ENCODE measurements around the gene SLC22A31.

SLC22A31 gene

DNA sequence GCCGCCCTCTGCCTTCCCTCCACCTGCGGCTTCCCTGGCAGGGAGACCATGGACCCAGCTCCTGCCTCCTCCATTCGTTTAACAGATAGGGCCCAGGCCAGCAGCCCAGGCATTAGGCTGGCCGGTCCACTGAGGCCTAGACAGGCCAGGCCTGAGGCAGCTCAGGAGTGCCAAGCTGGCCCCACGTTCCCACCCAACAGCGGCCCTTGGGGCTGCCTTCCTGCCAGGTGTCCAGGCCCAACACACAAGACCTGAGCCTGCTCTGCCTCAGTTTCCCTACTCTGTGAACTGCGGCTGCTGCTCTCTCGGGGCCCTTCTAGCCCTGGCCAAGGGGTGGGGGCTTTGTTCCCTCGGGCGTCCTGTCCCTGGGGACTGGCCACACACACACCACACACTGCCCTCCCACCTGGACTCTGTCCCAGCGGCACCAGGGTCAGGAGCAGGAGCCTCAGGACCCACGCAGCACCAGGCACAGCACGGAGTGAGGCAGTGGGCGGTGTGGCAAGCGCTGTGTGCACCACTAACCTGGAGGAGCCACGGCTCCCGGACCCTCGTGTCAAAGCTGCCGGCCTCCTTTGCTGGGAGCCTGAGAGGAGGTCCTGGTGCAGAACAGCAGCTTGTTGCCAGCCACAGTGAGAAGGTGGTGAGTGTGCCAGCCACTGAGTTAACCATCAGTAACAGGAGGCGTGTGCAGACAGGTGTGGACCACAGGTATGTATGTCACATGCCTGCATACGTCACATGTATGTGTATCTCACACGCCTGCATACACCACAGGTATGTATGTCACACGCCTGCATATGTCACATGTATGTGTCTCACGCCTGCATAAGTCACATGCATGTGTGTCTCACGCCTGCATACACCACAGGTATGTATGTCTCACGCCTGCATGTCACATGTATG lies 43.3 kb downstream of the SLC22A31 start:
- Histone ChIP-seq H3K4me1 (ENCODE audit: insufficient read depth, low read length) (no peaks in the 10 kb centered on the region), H3K9ac (ENCODE audit: low read depth, low read length) (no peak overlapping the region), H3K4me3 (ENCODE audit: low read length) (no peak overlapping the region)

GRCh38 chr16:89155851-89156739 lies 44.2 kb downstream of the SLC22A31 start:
- Histone ChIP-seq H3K27ac (ENCODE audit: low read length) (no peak overlapping the region), H3K4me3 (ENCODE audit: low read length) (no peak overlapping the region), H3K27me3 (ENCODE audit: insufficient read depth, low read length) (peaks cover 11% of the 10 kb centered on the region; the same call in 1 of the 2 replicates), H3K36me3 (ENCODE audit: insufficient read depth, low read depth, low read length) (no peaks in the 10 kb centered on the region), H3K9ac (ENCODE audit: low read depth, low read length) (no peak overlapping the region), H3K9me3 (ENCODE audit: insufficient read depth, low read depth, low read length) (peaks cover 15% of the 10 kb centered on the region), H3K4me1 (ENCODE audit: insufficient read depth, low read length) (no peaks in the 10 kb centered on the region)

More for the DNA sequence above, 43.3 kb downstream of the SLC22A31 start:
- Histone ChIP-seq H3K9me3 (ENCODE audit: insufficient read depth, low read depth, low read length) (peaks cover 15% of the 10 kb centered on the region), H3K27me3 (ENCODE audit: insufficient read depth, low read length) (peaks cover 11% of the 10 kb centered on the region; the same call in 1 of the 2 replicates), H3K36me3 (ENCODE audit: insufficient read depth, low read depth, low read length) (no peaks in the 10 kb centered on the region), H3K27ac (ENCODE audit: low read length) (no peak overlapping the region)

- H3K9ac ChIP-seq (ENCODE audit: low read depth, low read length): no peak overlapping the region
- H3K9me3 ChIP-seq (ENCODE audit: insufficient read depth, low read depth, low read length): peaks cover 15% of the 10 kb centered on the region
- no peak overlapping the region for H3K27ac ChIP-seq (ENCODE audit: low read length)
- H3K36me3 ChIP-seq (ENCODE audit: insufficient read depth, low read depth, low read length): no peaks in the 10 kb centered on the region
- no peaks in the 10 kb centered on the region for H3K4me1 ChIP-seq (ENCODE audit: insufficient read depth, low read length)
- peaks cover 11% of the 10 kb centered on the region; the same call in 1 of the 2 replicates for H3K27me3 ChIP-seq (ENCODE audit: insufficient read depth, low read length)
- H3K4me3 ChIP-seq (ENCODE audit: low read length): no peak overlapping the region
Observed at GRCh38 chr16:89155184-89155679, 45.1 kb downstream of the SLC22A31 start.

GRCh38 chr16:89154390-89155183 lies 45.8 kb downstream of the SLC22A31 start:
- Histone ChIP-seq H3K4me3 (ENCODE audit: low read length) (no peak overlapping the region), H3K27ac (ENCODE audit: low read length) (no peak overlapping the region), H3K27me3 (ENCODE audit: insufficient read depth, low read length) (peaks cover 11% of the 10 kb centered on the region; the same call in 1 of the 2 replicates), H3K9me3 (ENCODE audit: insufficient read depth, low read depth, low read length) (peaks cover 21% of the 10 kb centered on the region), H3K4me1 (ENCODE audit: insufficient read depth, low read length) (no peaks in the 10 kb centered on the region), H3K9ac (ENCODE audit: low read depth, low read length) (no peak overlapping the region), H3K36me3 (ENCODE audit: insufficient read depth, low read depth, low read length) (no peaks in the 10 kb centered on the region)

DNA sequence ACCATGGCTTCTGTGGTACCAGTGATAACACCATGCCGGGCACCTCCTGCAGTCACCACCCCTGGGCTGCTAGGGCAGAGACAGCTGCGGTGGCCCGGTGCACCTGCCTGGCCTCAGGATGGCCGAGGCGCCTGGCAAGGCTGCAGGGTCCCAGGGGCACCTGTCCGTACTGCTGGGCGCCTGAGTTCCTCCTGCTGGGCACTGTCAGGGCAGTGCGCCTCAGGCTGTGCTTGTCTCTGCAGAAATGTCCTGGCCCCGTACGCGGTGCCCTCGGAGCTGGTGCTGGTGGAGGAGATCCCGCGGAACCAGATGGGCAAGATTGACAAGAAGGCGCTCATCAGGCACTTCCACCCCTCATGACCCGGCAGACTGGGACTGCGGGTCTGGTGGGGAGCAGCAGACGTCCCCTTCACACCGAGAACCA lies 46.5 kb downstream of the SLC22A31 start:
- Histone ChIP-seq H3K27ac (ENCODE audit: low read length) (no peak overlapping the region), H3K4me1 (ENCODE audit: insufficient read depth, low read length) (no peaks in the 10 kb centered on the region), H3K9ac (ENCODE audit: low read depth, low read length) (no peak overlapping the region), H3K9me3 (ENCODE audit: insufficient read depth, low read depth, low read length) (peaks cover 28% of the 10 kb centered on the region), H3K36me3 (ENCODE audit: insufficient read depth, low read depth, low read length) (peaks cover 5% of the 10 kb centered on the region; the same call in 1 of the 2 replicates), H3K27me3 (ENCODE audit: insufficient read depth, low read length) (peaks cover 11% of the 10 kb centered on the region; the same call in 1 of the 2 replicates), H3K4me3 (ENCODE audit: low read length) (no peak overlapping the region)

GRCh38 chr16:89152831-89153700 lies 47.3 kb downstream of the SLC22A31 start:
- no peak overlapping the region for H3K27ac ChIP-seq (ENCODE audit: low read length)
- H3K36me3 ChIP-seq (ENCODE audit: insufficient read depth, low read depth, low read length): peaks cover 5% of the 10 kb centered on the region; the same call in 1 of the 2 replicates
- H3K4me1 ChIP-seq (ENCODE audit: insufficient read depth, low read length): no peaks in the 10 kb centered on the region
- peaks cover 23% of the 10 kb centered on the region for H3K9me3 ChIP-seq (ENCODE audit: insufficient read depth, low read depth, low read length)
- H3K9ac ChIP-seq (ENCODE audit: low read depth, low read length): no peak overlapping the region
- no peak overlapping the region for H3K4me3 ChIP-seq (ENCODE audit: low read length)
- peaks cover 11% of the 10 kb centered on the region; the same call in 1 of the 2 replicates for H3K27me3 ChIP-seq (ENCODE audit: insufficient read depth, low read length)

DNA sequence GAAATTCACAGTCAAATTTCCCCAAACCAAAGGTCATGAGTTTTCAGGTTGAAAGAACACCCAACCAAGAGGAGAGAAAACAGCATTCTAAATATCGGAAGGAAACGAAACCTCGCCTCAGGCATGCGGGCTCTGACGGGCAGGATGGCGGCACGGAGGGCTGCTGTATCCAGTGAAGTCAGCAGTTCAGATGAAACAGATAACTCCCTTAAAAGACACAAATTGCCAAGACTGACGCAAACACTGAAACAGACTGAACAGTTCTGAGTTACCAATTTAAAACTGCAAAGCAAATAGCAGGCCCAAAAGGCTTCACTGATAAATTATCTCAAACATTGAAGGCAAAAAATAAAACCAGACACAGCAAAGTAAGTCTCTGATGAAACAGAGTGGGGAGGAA lies 49.4 kb downstream of the SLC22A31 start:
- H3K9ac ChIP-seq (ENCODE audit: low read depth, low read length): no peak overlapping the region
- H3K27ac ChIP-seq (ENCODE audit: low read length): no peak overlapping the region
- no peak overlapping the region for H3K4me3 ChIP-seq (ENCODE audit: low read length)
- H3K4me1 ChIP-seq (ENCODE audit: insufficient read depth, low read length): no peaks in the 10 kb centered on the region
- H3K9me3 ChIP-seq (ENCODE audit: insufficient read depth, low read depth, low read length): peaks cover 15% of the 10 kb centered on the region; the same call in 1 of the 2 replicates
- H3K36me3 ChIP-seq (ENCODE audit: insufficient read depth, low read depth, low read length): peaks cover 11% of the 10 kb centered on the region; the same call in 1 of the 2 replicates
- peaks cover 11% of the 10 kb centered on the region; the same call in 1 of the 2 replicates for H3K27me3 ChIP-seq (ENCODE audit: insufficient read depth, low read length)

DNA sequence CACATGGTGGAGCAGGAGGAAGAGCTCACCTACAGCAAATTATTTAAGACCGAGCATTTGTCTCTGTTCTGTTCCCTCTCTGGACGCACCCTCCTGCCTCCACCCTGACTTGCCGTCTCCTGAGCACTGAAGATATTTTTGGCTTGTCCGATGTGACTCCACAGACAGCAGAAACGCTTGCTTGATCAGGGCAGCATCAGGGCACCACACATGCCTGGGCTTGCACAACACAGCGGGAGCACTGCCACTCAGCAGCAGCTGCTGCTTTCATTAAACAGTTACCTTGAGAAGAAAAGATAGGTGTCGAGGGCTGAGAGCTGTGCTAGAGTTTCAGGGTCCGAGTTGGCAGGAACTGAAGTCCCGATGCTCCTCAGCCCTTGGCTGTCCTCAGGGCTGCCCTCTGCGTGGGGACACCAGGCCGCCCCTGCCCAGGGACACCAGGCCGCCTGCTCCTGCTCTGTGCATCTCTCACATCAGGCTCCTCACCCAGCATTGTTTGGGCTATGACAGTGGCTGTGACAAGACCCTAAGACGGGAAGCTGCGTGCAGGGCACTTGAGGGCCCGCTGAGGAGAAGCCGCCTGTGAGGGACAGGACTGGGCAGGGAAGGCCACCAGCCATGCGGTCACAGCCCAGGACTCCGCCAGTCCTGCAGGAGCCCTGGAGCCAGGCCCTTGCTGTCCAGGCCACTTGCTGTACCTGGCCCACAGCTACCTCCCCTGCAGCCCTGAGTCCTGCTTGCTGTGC lies 50.1 kb downstream of the SLC22A31 start:
- Histone ChIP-seq H3K4me3 (ENCODE audit: low read length) (no peak overlapping the region), H3K9ac (ENCODE audit: low read depth, low read length) (no peak overlapping the region), H3K27ac (ENCODE audit: low read length) (no peak overlapping the region), H3K4me1 (ENCODE audit: insufficient read depth, low read length) (no peaks in the 10 kb centered on the region), H3K9me3 (ENCODE audit: insufficient read depth, low read depth, low read length) (peaks cover 15% of the 10 kb centered on the region; the same call in 1 of the 2 replicates), H3K36me3 (ENCODE audit: insufficient read depth, low read depth, low read length) (peaks cover 11% of the 10 kb centered on the region; the same call in 1 of the 2 replicates), H3K27me3 (ENCODE audit: insufficient read depth, low read length) (peaks cover 6% of the 10 kb centered on the region; the same call in 1 of the 2 replicates)

- no peak overlapping the region for H3K9ac ChIP-seq (ENCODE audit: low read depth, low read length)
- H3K4me1 ChIP-seq (ENCODE audit: insufficient read depth, low read length): no peaks in the 10 kb centered on the region
- peaks cover 15% of the 10 kb centered on the region; the same call in 1 of the 2 replicates for H3K9me3 ChIP-seq (ENCODE audit: insufficient read depth, low read depth, low read length)
- peaks cover 11% of the 10 kb centered on the region; the same call in 1 of the 2 replicates for H3K36me3 ChIP-seq (ENCODE audit: insufficient read depth, low read depth, low read length)
- no peak overlapping the region for H3K27ac ChIP-seq (ENCODE audit: low read length)
- H3K27me3 ChIP-seq (ENCODE audit: insufficient read depth, low read length): no peaks in the 10 kb centered on the region
- H3K4me3 ChIP-seq (ENCODE audit: low read length): no peak overlapping the region
Observed at GRCh38 chr16:89149386-89149785, 51.0 kb downstream of the SLC22A31 start.

All from iPS-20b (cell line).